HepG2 (cell line): ENCODE measurements around the gene ZNF419. TPM values are rescaled to one million over a fixed set of nuclear protein-coding genes. Genes with fewer than 3 reads are reported as not detected.

ENCODE experiments used
- ATAC-seq: fragments of 200-7000 bp; cut with Tn5 transposase; 3 replicates; pipeline ENCODE4 v1.9.1; 2020; ENCODE audit warnings: mild to moderate bottlenecking, moderate library complexity
- BruUV-seq: library from RNA; stranded (reverse); fragments of 400-500 nt; replicated peaks from 2 replicates; lab custom pipeline; 2021; lab: Mats Ljungman, UMichigan
- CTCF ChIA-PET: fragments of 300-600 bp; formaldehyde crosslinking; extraction: SDS; loops from one replicate; lab custom pipeline; 2021; ENCODE audit warnings: low total read pairs, inconsistent platforms, low intra/inter-chr PET ratio; lab: Yijun Ruan, JAX
- POLR2A ChIA-PET: fragments of 350-600 bp; sonication (Branson Sonifier 250); formaldehyde crosslinking; loops from one replicate; lab custom pipeline; 2020; ENCODE audit warnings: antibody characterized with exemption, inconsistent platforms; lab: Yijun Ruan, JAX
- DNase-seq: peaks from one replicate; pipeline ENCODE4 v3.0.0-alpha.2; 2015; ENCODE audit warnings: low spot score
- FAIRE-seq: peaks from 3 replicates; lab custom pipeline; 2011; peaks lifted over from hg19 to GRCh38; lab: Jason Lieb, UNC
- H2AFZ ChIP-seq: one replicate; pipeline ENCODE4 v1.6.1; 2011; ENCODE audit warnings: low read length, inconsistent platforms
- H3K27ac ChIP-seq: fragments of 300-600 bp; 3 replicates; pipeline ENCODE4 v1.8.0; 2011; ENCODE audit warnings: mixed run types, mild to moderate bottlenecking, mixed read lengths, low read length, inconsistent platforms; ENCODE audit not compliant: insufficient read depth; ENCODE audit errors: extremely low read length
- H3K27me3 ChIP-seq, 2 experiments: fragments of 200-600 bp in 1 of 2; 2 replicates in 1 of 2; 3 replicates in 1 of 2; pipeline versions ENCODE4 v1.6.0 to v1.8.0; 2011; ENCODE audit warnings: low read length in 2 of 2, mild to moderate bottlenecking in 2 of 2, moderate library complexity in 2 of 2, inconsistent platforms in 1 of 2; ENCODE audit not compliant: insufficient read depth in 2 of 2, control insufficient read depth in 1 of 2
- H3K36me3 ChIP-seq, 2 experiments: fragments of 200-600 bp in 1 of 2; replicated peaks in 1 of 2; 2 replicates in 1 of 2; 3 replicates in 1 of 2; pipeline versions ENCODE4 v1.5.1 to v1.8.0; 2011; ENCODE audit warnings: low read length in 2 of 2, inconsistent platforms in 1 of 2; ENCODE audit not compliant: insufficient read depth in 2 of 2, control insufficient read depth in 1 of 2
- H3K4me1 ChIP-seq: 2 replicates; pipeline ENCODE4 v1.5.1; 2012; ENCODE audit warnings: low read length, inconsistent platforms; ENCODE audit not compliant: insufficient read depth
- H3K4me2 ChIP-seq: 2 replicates; pipeline ENCODE4 v1.6.0; 2011; ENCODE audit warnings: low read depth, low read length, inconsistent platforms
- H3K4me3 ChIP-seq, 3 experiments: fragments of 200-600 bp in 1 of 3; sonication (generic), shearing (Covaris generic) in 1 of 3; replicated peaks in 1 of 3; 2 replicates each; pipeline ENCODE4 v1.5.1; 2011 to 2016; ENCODE audit warnings: low read length in 3 of 3, inconsistent platforms in 2 of 3, low read depth in 2 of 3, mild to moderate bottlenecking in 2 of 3, control low read depth in 1 of 3, mixed read lengths in 1 of 3; ENCODE audit not compliant: insufficient read depth in 1 of 3
- H3K79me2 ChIP-seq: one replicate; pipeline ENCODE4 v1.6.1; 2011; ENCODE audit warnings: low read length, inconsistent platforms; ENCODE audit not compliant: insufficient read depth
- H3K9ac ChIP-seq: 2 replicates; pipeline ENCODE4 v1.6.0; 2011; ENCODE audit warnings: mild to moderate bottlenecking, low read depth, low read length, inconsistent platforms; ENCODE audit not compliant: insufficient read depth
- H3K9me3 ChIP-seq: 2 replicates; pipeline ENCODE4 v1.5.1; 2012; ENCODE audit warnings: mild to moderate bottlenecking, low read length
- H4K20me1 ChIP-seq: 2 replicates; pipeline ENCODE4 v1.6.0; 2011; ENCODE audit warnings: inconsistent platforms, mild to moderate bottlenecking, low read length, moderate library complexity; ENCODE audit not compliant: insufficient read depth
- ATF7 ChIP-seq, 2 experiments: fragments of 450-650 bp in 1 of 2; sonication (generic) in 1 of 2; formaldehyde crosslinking in 1 of 2; IDR thresholded peaks; 2 replicates each; pipeline versions ENCODE4 v1.4.0 to v1.6.1; 2016 to 2020; ENCODE audit warnings: antibody characterized with exemption in 1 of 2, mild to moderate bottlenecking in 1 of 2, missing genetic modification reagents in 1 of 2
- ATM ChIP-seq: fragments of 450-650 bp; IDR thresholded peaks from 2 replicates; pipeline ENCODE4 v1.7.1; 2017; ENCODE audit warnings: mild to moderate bottlenecking, borderline replicate concordance
- GATAD1 ChIP-seq: IDR thresholded peaks from 2 replicates; pipeline ENCODE4 v1.6.1; 2016; ENCODE audit warnings: missing genetic modification reagents, missing compliant biosample characterization
- GFI1 ChIP-seq: sonication (generic); formaldehyde crosslinking; IDR thresholded peaks from 2 replicates; pipeline ENCODE4 v1.5.0; 2020; ENCODE audit warnings: missing genetic modification reagents, mild to moderate bottlenecking, borderline replicate concordance
- HCFC1 ChIP-seq: fragments of 150-350 bp; IDR thresholded peaks from 2 replicates; pipeline ENCODE4 v1.6.1; 2014; ENCODE audit warnings: low read depth, low read length
- HDAC6 ChIP-seq: fragments of 200-600 bp; sonication (generic); IDR thresholded peaks from 2 replicates; pipeline ENCODE4 v1.7.0; 2017; ENCODE audit warnings: mild to moderate bottlenecking, antibody characterized with exemption, low read length, low read depth
- HOXA3 ChIP-seq: sonication (generic); formaldehyde crosslinking; IDR thresholded peaks from 2 replicates; pipeline ENCODE4 v1.5.0; 2020; ENCODE audit warnings: missing genetic modification reagents
- MXI1 ChIP-seq: IDR thresholded peaks from 3 replicates; pipeline ENCODE4 v1.6.1; 2012; ENCODE audit warnings: low read depth, low read length, inconsistent platforms, borderline replicate concordance
- NFKB2 ChIP-seq: sonication (generic); formaldehyde crosslinking; IDR thresholded peaks from 2 replicates; pipeline ENCODE4 v1.4.0; 2020; ENCODE audit warnings: missing genetic modification reagents, borderline replicate concordance
- SOX5 ChIP-seq: IDR thresholded peaks from 2 replicates; pipeline ENCODE4 v1.6.1; 2016; ENCODE audit warnings: borderline replicate concordance
- U2AF1 ChIP-seq: fragments of 200-400 bp; formaldehyde crosslinking; optimal IDR thresholded peaks from 2 replicates; pipeline ENCODE3; 2017; ENCODE audit warnings: mild to moderate bottlenecking, low read depth, low read length
- ZBTB2 ChIP-seq: sonication (generic); formaldehyde crosslinking; IDR thresholded peaks from 2 replicates; pipeline ENCODE4 v1.8.0; 2022; ENCODE audit warnings: low read depth, missing genetic modification reagents
- ZNF143 ChIP-seq: sonication (generic); formaldehyde crosslinking; IDR thresholded peaks from 2 replicates; pipeline ENCODE4 v1.4.0; 2020; ENCODE audit warnings: missing genetic modification reagents
- ZNF354B ChIP-seq: sonication (generic); formaldehyde crosslinking; IDR thresholded peaks from 2 replicates; pipeline ENCODE4 v1.8.0; 2022; ENCODE audit warnings: mild to moderate bottlenecking, missing genetic modification reagents
- ZNF607 ChIP-seq: sonication (generic); formaldehyde crosslinking; IDR thresholded peaks from 2 replicates; pipeline ENCODE4 v1.5.1; 2020; ENCODE audit warnings: missing genetic modification reagents, mild to moderate bottlenecking, borderline replicate concordance
- ZNF710 ChIP-seq: sonication (generic); formaldehyde crosslinking; IDR thresholded peaks from 2 replicates; pipeline ENCODE4 v1.5.0; 2020; ENCODE audit warnings: mild to moderate bottlenecking, missing genetic modification reagents, borderline replicate concordance
- ZNF878 ChIP-seq: sonication (generic); formaldehyde crosslinking; IDR thresholded peaks from 2 replicates; pipeline ENCODE4 v1.8.1; 2023; ENCODE audit warnings: mild to moderate bottlenecking, missing genetic modification reagents, moderate library complexity
- WGBS: methylation state at CpG from one replicate; pipeline ENCODE4 v1.1.6; 2017; ENCODE audit warnings: low lambda C conversion rate; 5-methylcytosine and 5-hydroxymethylcytosine counted together
- in situ Hi-C: cut with HindIII; loops from 2 replicates; pipeline ENCODE4 v1.10.0; 2017; ENCODE audit warnings: low pct_unique_long_range_greater_than_20kb; ENCODE audit not compliant: extremely low pct_ligation_motif_present
- intact Hi-C: fragments of 100-400 bp; cut with micrococcal nuclease; formaldehyde crosslinking; loops from one replicate; pipeline ENCODE4 v1.10.0; 2022; ENCODE audit not compliant: unreplicated experiment
- polyA plus RNA-seq, 8 experiments: library from polyadenylated mRNA; depleted of rRNA in 3 of 8; stranded (reverse) in 7 of 8; unstranded in 1 of 8; fragments of >200 nt; fragmentation: Illumina TruSeq in 4 of 8; extraction: Trizol in 4 of 8; gene quantifications; 2 replicates each; pipeline versions ENCODE4 v1.2.1 to v1.2.3, GENCODE V29; 2011 to 2016; ENCODE audit warnings: low read depth in 4 of 8, missing spikeins in 1 of 8, mixed read lengths in 1 of 8; ENCODE audit not compliant: insufficient read depth in 1 of 8
- total RNA-seq, 5 experiments: library from RNA; depleted of rRNA; stranded (reverse); fragments of >200 nt; fragmentation: Illumina TruSeq; extraction: Trizol; gene quantifications; 2 replicates each; pipeline ENCODE4 v1.2.3, GENCODE V29; 2016; ENCODE audit warnings: low read depth in 1 of 5

Gene ZNF419
- total and polyA plus RNA-seq, 2 of the 13 experiments (the other 11 are each of a cell fraction or from before 2014, with no cell fraction given) = 8.5 to 8.8 TPM

GRCh38 chr19:57473646-57474045 is 13.9 kb upstream of the ZNF419 start (continued):
- TF ChIP-seq ATF7 (IDR thresholded peaks at IDR 0.05) (no peak), ATF7 (CRISPR knock-in tag; IDR thresholded peaks at IDR 0.05) (no peak), U2AF1 (no peak), HDAC6 (no peak), ZNF143 (no peak)

GRCh38 chr19:57477191-57478008 is 10.2 kb upstream of the ZNF419 start, which contains the start of gene ZNF772:
ZNF772 (minus strand) TSS chr19:57477566; CDS start chr19:57477309, 257 bp downstream.
- peak within 1 kb of the TSS; percentile 94 for H2AFZ ChIP-seq
- peaks cover 6 to 29% of the 10 kb centered on the region in 2 experiments for H3K36me3 ChIP-seq
- H4K20me1 ChIP-seq = no peaks in the 10 kb centered on the region
- H3K4me1 ChIP-seq = peaks cover 32% of the 10 kb centered on the region
- ATAC-seq (peak; percentile 99), FAIRE-seq (peak; percentile 99), DNase-seq (peak; percentile 95)
- ChIA-PET CTCF (no interaction called here), POLR2A (interaction anchor here (0.7 to 1.3 kb wide), 2 partner anchors 42 to 137 kb away, joined by 4 read pairs; partner anchors contain the start of genes ZNF134 and ZNF749)
- no peaks in the 10 kb centered on the region; a peak in 1 of 5 replicates for H3K27me3 ChIP-seq
- H3K9ac ChIP-seq = peak within 1 kb of the TSS; percentile 81
- in situ Hi-C loops = no loop called here
- BruUV-seq = no TSS peak
- peak within 1 kb of the TSS; percentile 87 for H3K4me2 ChIP-seq
- no peaks in the 10 kb centered on the region for H3K9me3 ChIP-seq
- 5% methylated on average over 28 of the region's 38 CpGs for WGBS
- H3K4me3 ChIP-seq = peak within 1 kb of the TSS; percentile 72 to 89 (median 89)
- intact Hi-C loops = loop anchor here (2.0 kb wide), 1 partner anchor 101 kb away; the partner anchor contains the start of gene ZNF416
- peak within 1 kb of the TSS; percentile 67 for H3K27ac ChIP-seq
- H3K79me2 ChIP-seq = peaks cover 21% of the 10 kb centered on the region
- TF ChIP-seq HOXA3 (CRISPR knock-in tag) (peak; percentile 75), SOX5 (CRISPR knock-in tag) (0 out of 2 replicates have a peak, but pooled peaks have one; percentile 4), ZNF607 (CRISPR knock-in tag) (peak; percentile 91), ZNF878 (CRISPR knock-in tag) (no peak), HCFC1 (peak; percentile 88), GFI1 (CRISPR knock-in tag) (0 out of 2 replicates have a peak, but pooled peaks have one; percentile 21), GATAD1 (CRISPR knock-in tag) (peak; percentile 78), ZNF710 (CRISPR knock-in tag) (peak; percentile 70; the same call in 1 of the 2 replicates), MXI1 (0 out of 3 replicates have a peak, but pooled peaks have one; percentile 42), ATM (no peak), NFKB2 (CRISPR knock-in tag) (peak; percentile 47; the same call in 1 of the 2 replicates), ZNF354B (CRISPR knock-in tag) (no peak), ZBTB2 (no peak)
